WTC11 (cell line): Measurements from ENCODE around the gene SIRT3. TPM values are rescaled to one million over a fixed set of nuclear protein-coding genes. Genes with fewer than 3 reads are reported as not detected.

Experiments
- ATAC-seq: fragments of 200-7000 bp; cut with Tn5 transposase; 2 replicates; pipeline ENCODE4 v1.10.0; 2021; ENCODE audit warnings: mild to moderate bottlenecking, moderate library complexity
- CTCF ChIA-PET: fragments of 300-600 bp; sonication (Branson Sonifier 250); formaldehyde crosslinking; loops from one replicate; lab custom pipeline; 2021; ENCODE audit warnings: antibody characterized with exemption; lab: Charles Lee
- POLR2A ChIA-PET: fragments of 350-600 bp; sonication (Branson Sonifier 250); formaldehyde crosslinking; loops from one replicate; lab custom pipeline; 2021; ENCODE audit warnings: antibody characterized with exemption; lab: Charles Lee
- DNase-seq: peaks from one replicate; pipeline ENCODE4 v3.0.0; 2021; ENCODE audit warnings: low spot score
- H3K27ac Mint-ChIP-seq: 2 replicates; pipeline ENCODE4 v1.8.0; 2021; ENCODE audit warnings: mixed read lengths
- H3K27me3 Mint-ChIP-seq: 2 replicates; pipeline ENCODE4 v1.8.0; 2021; ENCODE audit warnings: low read depth, mild to moderate bottlenecking, moderate library complexity, mixed read lengths
- H3K36me3 Mint-ChIP-seq: 2 replicates; pipeline ENCODE4 v1.8.0; 2021; ENCODE audit warnings: mixed read lengths
- H3K4me1 Mint-ChIP-seq: 2 replicates; pipeline ENCODE4 v1.8.0; 2022; ENCODE audit warnings: mixed read lengths
- H3K4me3 Mint-ChIP-seq: 2 replicates; pipeline ENCODE4 v1.8.0; 2021; ENCODE audit warnings: mild to moderate bottlenecking, moderate library complexity, mixed read lengths
- H3K9me3 Mint-ChIP-seq: 2 replicates; pipeline ENCODE4 v1.8.0; 2021; ENCODE audit warnings: mixed read lengths
- ATF3 ChIP-seq: sonication (generic); formaldehyde crosslinking; conservative IDR thresholded peaks from 2 replicates; pipeline ENCODE4 v1.8.1; 2022; ENCODE audit warnings: mild to moderate bottlenecking, missing genetic modification reagents
- CREB1 ChIP-seq: sonication (generic); formaldehyde crosslinking; IDR thresholded peaks from 2 replicates; pipeline ENCODE4 v1.8.0; 2023; ENCODE audit warnings: mild to moderate bottlenecking, missing genetic modification reagents
- CREM ChIP-seq: sonication (generic); formaldehyde crosslinking; IDR thresholded peaks from 2 replicates; pipeline ENCODE4 v1.8.1; 2022; ENCODE audit warnings: mild to moderate bottlenecking, missing genetic modification reagents, moderate library complexity
- CTCF ChIP-seq: fragments of 200-600 bp; IDR thresholded peaks from 2 replicates; pipeline ENCODE4 v1.8.0; 2022; ENCODE audit warnings: antibody characterized with exemption
- E2F1 ChIP-seq: sonication (generic); formaldehyde crosslinking; IDR thresholded peaks from 2 replicates; pipeline ENCODE4 v1.8.0; 2022; ENCODE audit warnings: mild to moderate bottlenecking, missing genetic modification reagents
- ELF4 ChIP-seq: sonication (generic); formaldehyde crosslinking; IDR thresholded peaks from 2 replicates; pipeline ENCODE4 v1.8.1; 2022; ENCODE audit warnings: low read depth, mild to moderate bottlenecking, moderate library complexity, missing genetic modification reagents
- GABPB1 ChIP-seq: sonication (generic); formaldehyde crosslinking; IDR thresholded peaks from 2 replicates; pipeline ENCODE4 v1.8.1; 2023; ENCODE audit warnings: mild to moderate bottlenecking, missing genetic modification reagents
- HMGXB4 ChIP-seq: sonication (generic); formaldehyde crosslinking; IDR thresholded peaks from 2 replicates; pipeline ENCODE4 v1.8.1; 2023; ENCODE audit warnings: mild to moderate bottlenecking, moderate library complexity, missing genetic modification reagents
- IRF1 ChIP-seq: sonication (generic); formaldehyde crosslinking; IDR thresholded peaks from 2 replicates; pipeline ENCODE4 v1.8.0; 2023; ENCODE audit warnings: missing genetic modification reagents
- MYBL2 ChIP-seq: sonication (generic); formaldehyde crosslinking; IDR thresholded peaks from 2 replicates; pipeline ENCODE4 v1.8.1; 2023; ENCODE audit warnings: mild to moderate bottlenecking, moderate library complexity, missing genetic modification reagents
- NFYB ChIP-seq: sonication (generic); formaldehyde crosslinking; conservative IDR thresholded peaks from 2 replicates; pipeline ENCODE4 v1.8.0; 2022; ENCODE audit warnings: low read depth, missing genetic modification reagents
- RELA ChIP-seq: sonication (generic); formaldehyde crosslinking; IDR thresholded peaks from 2 replicates; pipeline ENCODE4 v1.8.1; 2022; ENCODE audit warnings: missing genetic modification reagents, mild to moderate bottlenecking, borderline replicate concordance
- SMAD4 ChIP-seq: sonication (generic); formaldehyde crosslinking; IDR thresholded peaks from 2 replicates; pipeline ENCODE4 v1.8.0; 2022; ENCODE audit warnings: mild to moderate bottlenecking, missing genetic modification reagents
- TP53 ChIP-seq: sonication (generic); formaldehyde crosslinking; IDR thresholded peaks from 2 replicates; pipeline ENCODE4 v1.8.1; 2023; ENCODE audit warnings: mild to moderate bottlenecking, missing genetic modification reagents
- ZBTB21 ChIP-seq: sonication (generic); formaldehyde crosslinking; IDR thresholded peaks from 2 replicates; pipeline ENCODE4 v1.8.1; 2023; ENCODE audit warnings: mild to moderate bottlenecking, missing genetic modification reagents, borderline replicate concordance
- ZNF232 ChIP-seq: sonication (generic); formaldehyde crosslinking; IDR thresholded peaks from 2 replicates; pipeline ENCODE4 v1.8.0; 2022; ENCODE audit warnings: mild to moderate bottlenecking, missing genetic modification reagents
- ZNF317 ChIP-seq: sonication (generic); formaldehyde crosslinking; IDR thresholded peaks from 2 replicates; pipeline ENCODE4 v1.8.1; 2023; ENCODE audit warnings: low read depth, mild to moderate bottlenecking, moderate library complexity, missing genetic modification reagents, borderline replicate concordance
- ZNF425 ChIP-seq: fragments of 250-450 bp; sonication (Bioruptor Pico); conservative IDR thresholded peaks from 2 replicates; pipeline ENCODE4 v1.9.0; 2021; ENCODE audit warnings: mild to moderate bottlenecking
- ZSCAN18 ChIP-seq: fragments of 250-450 bp; sonication (Bioruptor Pico); IDR thresholded peaks from 2 replicates; pipeline ENCODE4 v2.1.2; 2022; ENCODE audit warnings: mild to moderate bottlenecking, moderate library complexity
- total RNA-seq: library from RNA; stranded (reverse); gene quantifications from 3 replicates; pipeline ENCODE4 v1.2.3, GENCODE V29; 2021

SIRT3 gene
- total RNA-seq, 1 experiment from 2014 or later, result 21.0 TPM

- TF ChIP-seq HMGXB4 (no peak), IRF1 (CRISPR knock-in tag) (no peak), ZNF232 (CRISPR knock-in tag) (no peak)
These were observed 37.8 kb downstream of the SIRT3 start (continued) for GRCh38 chr11:198236-198806.

- TF ChIP-seq E2F1 (CRISPR knock-in tag) (no peak), ZNF232 (CRISPR knock-in tag) (no peak), NFYB (CRISPR knock-in tag) (no peak), ZSCAN18 (CRISPR knock-in tag) (no peak), TP53 (CRISPR knock-in tag) (no peak)
- Mint-ChIP-seq H3K9me3 (no peaks in the 10 kb centered on the region), H3K4me3 (no peak overlapping the region), H3K4me1 (no peaks in the 10 kb centered on the region), H3K27me3 (peaks cover 2% of the 10 kb centered on the region; the same call in 1 of the 2 replicates), H3K27ac (no peak overlapping the region), H3K36me3 (no peaks in the 10 kb centered on the region)
- no peak for ATAC-seq
- DNase-seq, result no peak
- POLR2A ChIA-PET, result no interaction called here
- CTCF ChIA-PET, result no interaction called here
These were observed 38.4 kb downstream of the SIRT3 start for GRCh38 chr11:197741-198235.

- Mint-ChIP-seq H3K27ac (no peak overlapping the region), H3K4me3 (no peak overlapping the region), H3K9me3 (no peaks in the 10 kb centered on the region), H3K36me3 (no peaks in the 10 kb centered on the region), H3K4me1 (no peaks in the 10 kb centered on the region), H3K27me3 (peaks cover 2% of the 10 kb centered on the region; the same call in 1 of the 2 replicates)
- ChIA-PET POLR2A (no interaction called here), CTCF (no interaction called here)
- DNase-seq (no peak), ATAC-seq (no peak)
- no peak for TF ChIP-seq TP53 (CRISPR knock-in tag)
- no peak for TF ChIP-seq ELF4 (CRISPR knock-in tag)
- no peak for TF ChIP-seq CREM (CRISPR knock-in tag)
- no peak for TF ChIP-seq RELA (CRISPR knock-in tag)
- no peak for TF ChIP-seq NFYB (CRISPR knock-in tag)
- TF ChIP-seq SMAD4, result no peak
- TF ChIP-seq HMGXB4, result no peak
- TF ChIP-seq CTCF, result no peak
- TF ChIP-seq ZBTB21 (CRISPR knock-in tag), result no peak
- TF ChIP-seq ZNF425 (CRISPR knock-in tag), result no peak
- no peak for TF ChIP-seq CREB1 (CRISPR knock-in tag)
- TF ChIP-seq GABPB1 (CRISPR knock-in tag), result no peak
- no peak for TF ChIP-seq ATF3 (CRISPR knock-in tag)
- no peak for TF ChIP-seq ZNF317 (CRISPR knock-in tag)
- no peak for TF ChIP-seq MYBL2 (CRISPR knock-in tag)
These were observed 39.1 kb downstream of the SIRT3 start for GRCh38 chr11:196786-197731.
